ENCODE data around the gene GPBP1.
A peak's percentile ranks its signal among the peaks of the same experiment; 100 is the strongest.

GPBP1 gene

GRCh38 chr5:57291894-57292293 lies 118.0 kb downstream of the GPBP1 start:
- no peak for DNase-seq (ENCODE audit: low read depth, low spot score)
- Histone ChIP-seq H3K4me1 (ENCODE audit: insufficient read depth, insufficient read length) (no peaks in the 10 kb centered on the region), H3K9me3 (ENCODE audit: insufficient read depth, low read length) (no peaks in the 10 kb centered on the region), H3K9ac (ENCODE audit: insufficient read length, low read depth) (no peak overlapping the region), H3K4me3 (ENCODE audit: insufficient read length, low read depth) (no peak overlapping the region), H3K27me3 (ENCODE audit: insufficient read depth, insufficient read length) (no peaks in the 10 kb centered on the region), H3K36me3 (ENCODE audit: insufficient read depth, insufficient read length, low read length) (no peaks in the 10 kb centered on the region)
- TF ChIP-seq ZNF274 (IDR thresholded peaks at IDR 0.05; ENCODE audit: low read depth, low read length) (no peak), SUZ12 (IDR thresholded peaks at IDR 0.05; ENCODE audit: extremely low read depth, insufficient read depth, insufficient read length) (no peak), YY1 (IDR thresholded peaks at IDR 0.05; ENCODE audit: insufficient read depth, insufficient read length) (no peak)

GRCh38 chr5:57292336-57292735 lies 118.5 kb downstream of the GPBP1 start:
- H3K9ac ChIP-seq (ENCODE audit: insufficient read length, low read depth): no peak overlapping the region
- H3K4me3 ChIP-seq (ENCODE audit: insufficient read length, low read depth): no peak overlapping the region
- no peaks in the 10 kb centered on the region for H3K9me3 ChIP-seq (ENCODE audit: insufficient read depth, low read length)
- DNase-seq (ENCODE audit: low read depth, low spot score): no peak
- H3K27me3 ChIP-seq (ENCODE audit: insufficient read depth, insufficient read length): no peaks in the 10 kb centered on the region
- no peaks in the 10 kb centered on the region for H3K4me1 ChIP-seq (ENCODE audit: insufficient read depth, insufficient read length)
- no peaks in the 10 kb centered on the region for H3K36me3 ChIP-seq (ENCODE audit: insufficient read depth, insufficient read length, low read length)
- no peak for TF ChIP-seq SUZ12 (IDR thresholded peaks at IDR 0.05; ENCODE audit: extremely low read depth, insufficient read depth, insufficient read length)
- no peak for TF ChIP-seq ZNF274 (IDR thresholded peaks at IDR 0.05; ENCODE audit: low read depth, low read length)
- no peak for TF ChIP-seq YY1 (IDR thresholded peaks at IDR 0.05; ENCODE audit: insufficient read depth, insufficient read length)

GRCh38 chr5:57298295-57298984 lies 124.6 kb downstream of the GPBP1 start:
- Histone ChIP-seq H3K9ac (ENCODE audit: insufficient read length, low read depth) (no peak overlapping the region), H3K36me3 (ENCODE audit: insufficient read depth, insufficient read length, low read length) (no peaks in the 10 kb centered on the region), H3K27me3 (ENCODE audit: insufficient read depth, insufficient read length) (no peaks in the 10 kb centered on the region), H3K9me3 (ENCODE audit: insufficient read depth, low read length) (no peaks in the 10 kb centered on the region), H3K4me1 (ENCODE audit: insufficient read depth, insufficient read length) (no peaks in the 10 kb centered on the region), H3K4me3 (ENCODE audit: insufficient read length, low read depth) (no peak overlapping the region)
- no peak for TF ChIP-seq SUZ12 (IDR thresholded peaks at IDR 0.05; ENCODE audit: extremely low read depth, insufficient read depth, insufficient read length)
- peak; percentile 70 for DNase-seq (ENCODE audit: low read depth, low spot score)

- H3K4me3 ChIP-seq (ENCODE audit: insufficient read length, low read depth): no peak overlapping the region
- DNase-seq (ENCODE audit: low read depth, low spot score): peak; percentile 42
Observed at GRCh38 chr5:57298985-57299491, 125.2 kb downstream of the GPBP1 start.

GRCh38 chr5:57299986-57300385 lies 126.1 kb downstream of the GPBP1 start:
- no peak for TF ChIP-seq YY1 (IDR thresholded peaks at IDR 0.05; ENCODE audit: insufficient read depth, insufficient read length)
- Histone ChIP-seq H3K9ac (ENCODE audit: insufficient read length, low read depth) (no peak overlapping the region), H3K9me3 (ENCODE audit: insufficient read depth, low read length) (no peaks in the 10 kb centered on the region), H3K36me3 (ENCODE audit: insufficient read depth, insufficient read length, low read length) (no peaks in the 10 kb centered on the region), H3K27me3 (ENCODE audit: insufficient read depth, insufficient read length) (no peaks in the 10 kb centered on the region), H3K4me3 (ENCODE audit: insufficient read length, low read depth) (no peak overlapping the region), H3K4me1 (ENCODE audit: insufficient read depth, insufficient read length) (no peaks in the 10 kb centered on the region)
- DNase-seq (ENCODE audit: low read depth, low spot score): no peak

More at GRCh38 chr5:57298985-57299491, 125.2 kb downstream of the GPBP1 start:
- Histone ChIP-seq H3K9me3 (ENCODE audit: insufficient read depth, low read length) (no peaks in the 10 kb centered on the region), H3K9ac (ENCODE audit: insufficient read length, low read depth) (no peak overlapping the region), H3K27me3 (ENCODE audit: insufficient read depth, insufficient read length) (no peaks in the 10 kb centered on the region), H3K4me1 (ENCODE audit: insufficient read depth, insufficient read length) (no peaks in the 10 kb centered on the region), H3K36me3 (ENCODE audit: insufficient read depth, insufficient read length, low read length) (no peaks in the 10 kb centered on the region)
- TF ChIP-seq YY1 (IDR thresholded peaks at IDR 0.05; ENCODE audit: insufficient read depth, insufficient read length) (no peak), ZNF274 (IDR thresholded peaks at IDR 0.05; ENCODE audit: low read depth, low read length) (no peak), SUZ12 (IDR thresholded peaks at IDR 0.05; ENCODE audit: extremely low read depth, insufficient read depth, insufficient read length) (no peak)

- H3K9ac ChIP-seq (ENCODE audit: insufficient read length, low read depth): no peak overlapping the region
- TF ChIP-seq YY1 (IDR thresholded peaks at IDR 0.05; ENCODE audit: insufficient read depth, insufficient read length): no peak
- no peak for TF ChIP-seq SUZ12 (IDR thresholded peaks at IDR 0.05; ENCODE audit: extremely low read depth, insufficient read depth, insufficient read length)
- TF ChIP-seq ZNF274 (IDR thresholded peaks at IDR 0.05; ENCODE audit: low read depth, low read length): no peak
- no peaks in the 10 kb centered on the region for H3K36me3 ChIP-seq (ENCODE audit: insufficient read depth, insufficient read length, low read length)
- H3K9me3 ChIP-seq (ENCODE audit: insufficient read depth, low read length): peaks cover 11% of the 10 kb centered on the region
- H3K27me3 ChIP-seq (ENCODE audit: insufficient read depth, insufficient read length): no peaks in the 10 kb centered on the region
- DNase-seq (ENCODE audit: low read depth, low spot score): no peak
- no peak overlapping the region for H3K4me3 ChIP-seq (ENCODE audit: insufficient read length, low read depth)
- H3K4me1 ChIP-seq (ENCODE audit: insufficient read depth, insufficient read length): no peaks in the 10 kb centered on the region
Observed at GRCh38 chr5:57302164-57302563, 128.3 kb downstream of the GPBP1 start.

GRCh38 chr5:57302643-57303042 lies 128.8 kb downstream of the GPBP1 start:
- Histone ChIP-seq H3K36me3 (ENCODE audit: insufficient read depth, insufficient read length, low read length) (no peaks in the 10 kb centered on the region), H3K4me3 (ENCODE audit: insufficient read length, low read depth) (no peak overlapping the region), H3K9me3 (ENCODE audit: insufficient read depth, low read length) (peaks cover 14% of the 10 kb centered on the region), H3K9ac (ENCODE audit: insufficient read length, low read depth) (no peak overlapping the region), H3K27me3 (ENCODE audit: insufficient read depth, insufficient read length) (no peaks in the 10 kb centered on the region), H3K4me1 (ENCODE audit: insufficient read depth, insufficient read length) (no peaks in the 10 kb centered on the region)
- no peak for DNase-seq (ENCODE audit: low read depth, low spot score)
- TF ChIP-seq YY1 (IDR thresholded peaks at IDR 0.05; ENCODE audit: insufficient read depth, insufficient read length) (no peak), ZNF274 (IDR thresholded peaks at IDR 0.05; ENCODE audit: low read depth, low read length) (no peak), SUZ12 (IDR thresholded peaks at IDR 0.05; ENCODE audit: extremely low read depth, insufficient read depth, insufficient read length) (no peak)
